Measurements from ENCODE around the gene UROC1.

The UROC1 gene

DNA sequence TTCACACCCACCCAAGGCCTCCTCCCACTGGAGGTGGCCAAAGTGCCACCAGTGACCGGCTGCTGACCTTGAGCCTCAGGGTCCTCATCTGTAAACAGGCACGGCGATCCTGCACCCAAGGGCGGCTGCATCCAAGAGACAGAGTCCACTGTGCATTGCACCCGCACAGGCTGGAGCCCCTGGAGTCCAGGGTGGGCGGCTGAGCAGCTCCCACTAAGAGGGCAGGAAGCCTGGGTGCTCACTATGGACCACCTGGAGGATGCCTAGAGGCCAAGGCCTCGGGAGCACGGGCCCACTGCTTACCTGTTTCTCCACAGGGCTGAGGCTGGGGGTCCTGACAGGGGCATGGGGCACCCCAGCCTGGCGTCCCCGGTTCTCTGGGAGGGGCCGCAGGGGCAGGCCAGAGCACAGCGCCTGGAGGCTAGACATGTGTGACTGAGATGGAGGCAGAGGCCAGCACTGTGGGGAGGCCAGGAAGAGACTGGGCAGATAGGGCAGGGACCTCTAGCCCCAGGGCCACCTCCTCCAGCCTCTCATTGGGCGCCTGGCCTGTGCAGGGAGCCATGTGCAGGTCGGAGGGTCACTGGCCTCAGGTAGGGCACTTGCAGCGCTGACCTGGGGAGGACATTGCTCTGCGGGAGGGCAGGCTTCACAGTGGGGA lies at the start of gene UROC1:
UROC1 (minus strand) TSS at position 483 of the 661 bp plus-strand sequence; CDS start at position 429, 54 bp downstream.
- DNase-seq = no peak

DNA sequence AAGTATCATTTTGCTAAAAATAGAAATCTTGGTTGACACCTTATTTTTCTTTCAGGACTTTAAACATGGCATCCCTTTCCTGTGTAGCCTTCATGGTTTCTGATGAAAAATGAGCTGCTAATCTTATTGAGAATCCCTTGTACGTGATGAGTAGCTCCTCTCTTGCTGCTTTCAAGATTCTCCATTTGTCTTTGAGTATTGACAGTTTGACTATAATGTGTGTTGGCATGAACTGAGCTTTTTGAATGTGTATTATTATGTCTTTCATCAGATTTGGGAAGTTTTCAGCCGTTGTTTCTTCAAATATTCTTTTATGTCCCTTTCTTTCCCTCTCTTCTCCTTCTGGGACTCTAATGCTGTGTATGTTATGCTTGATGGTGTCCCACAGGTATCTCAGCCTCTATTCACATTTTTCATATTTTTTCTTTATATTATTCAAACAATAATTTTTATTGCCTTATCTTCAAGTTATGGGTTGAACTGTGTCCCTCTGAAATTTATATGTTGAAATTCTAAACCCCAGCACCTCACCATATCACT lies 45.2 kb upstream of the UROC1 start:
- DNase-seq = no peak

DNA sequence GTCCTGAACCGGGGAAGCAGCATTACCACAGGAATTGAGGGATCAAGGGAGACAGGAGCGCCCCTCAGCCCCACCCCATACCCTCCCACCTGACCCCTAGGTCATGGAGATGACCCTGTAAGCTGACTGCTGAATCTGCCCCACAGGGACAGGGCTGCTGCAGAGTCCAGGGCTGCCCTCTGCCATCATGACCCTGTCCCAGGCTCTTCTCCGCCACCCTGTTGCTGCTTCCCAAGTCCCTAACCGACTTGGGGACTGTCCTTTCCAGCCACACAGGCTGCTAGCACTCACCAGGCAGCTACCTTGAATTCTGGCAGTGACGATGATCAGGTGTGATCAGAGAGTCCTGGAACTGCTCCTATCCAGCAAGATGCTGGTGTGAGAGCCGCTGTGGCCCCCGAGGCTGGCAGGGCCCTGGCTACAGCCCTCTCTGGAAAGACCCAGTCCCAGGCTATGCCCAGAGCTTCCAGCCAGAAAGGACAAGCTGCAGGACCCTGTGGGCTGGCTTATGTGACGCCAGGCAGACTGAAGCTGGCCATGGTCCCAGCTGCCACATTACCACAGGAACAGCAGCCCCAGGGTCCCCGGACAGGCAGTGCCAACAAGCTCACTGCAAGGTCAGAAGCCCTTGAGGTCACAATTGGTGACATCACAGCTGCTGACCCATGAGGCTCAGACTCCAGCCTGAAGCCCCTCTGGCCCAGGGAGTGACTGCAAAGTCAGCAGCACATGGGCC lies 40.9 kb upstream of the UROC1 start, which contains the start of gene C3orf22:
C3orf22 (minus strand) TSS at position 597 of the 736 bp plus-strand sequence. CDS start 5,542 bp downstream, outside the sequence.
- DNase-seq = no peak

DNA sequence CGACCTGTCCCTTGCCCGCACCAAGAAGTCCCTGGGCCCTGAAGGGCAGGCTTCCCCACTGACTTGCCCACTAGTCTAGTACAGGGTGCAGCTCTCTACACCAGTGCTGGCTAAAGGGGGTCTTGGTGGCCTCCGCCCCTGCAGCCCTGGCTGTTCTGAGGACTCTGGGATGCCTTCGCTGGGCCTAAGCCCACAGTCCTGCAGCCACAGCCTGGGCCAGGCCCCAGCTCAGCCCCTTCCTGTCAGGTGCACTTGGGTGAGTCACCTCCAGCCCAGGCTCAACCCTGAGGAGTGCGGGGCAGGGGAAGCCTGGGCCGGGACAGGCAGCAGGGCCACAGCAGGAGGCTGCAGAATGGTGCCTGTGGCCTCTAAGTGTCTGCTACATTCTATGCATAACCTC lies 40.2 kb upstream of the UROC1 start:
- DNase-seq = no peak

DNA sequence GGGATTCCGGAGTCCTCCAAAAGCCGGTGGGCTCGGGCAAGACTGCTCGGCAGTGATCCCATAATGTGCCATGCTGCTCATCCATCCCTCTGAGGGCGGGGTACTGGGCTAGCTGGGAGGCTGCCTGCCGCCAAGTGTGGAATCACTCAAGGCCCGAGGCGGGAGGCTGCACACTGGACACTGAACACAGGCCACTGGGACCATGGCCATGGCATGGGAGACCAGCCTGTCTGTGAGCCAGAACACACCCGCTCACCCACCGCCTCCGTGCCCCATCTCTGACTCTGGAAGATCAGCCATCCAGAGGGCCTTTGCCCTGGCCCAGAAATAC lies 39.8 kb upstream of the UROC1 start:
- DNase-seq = no peak

DNA sequence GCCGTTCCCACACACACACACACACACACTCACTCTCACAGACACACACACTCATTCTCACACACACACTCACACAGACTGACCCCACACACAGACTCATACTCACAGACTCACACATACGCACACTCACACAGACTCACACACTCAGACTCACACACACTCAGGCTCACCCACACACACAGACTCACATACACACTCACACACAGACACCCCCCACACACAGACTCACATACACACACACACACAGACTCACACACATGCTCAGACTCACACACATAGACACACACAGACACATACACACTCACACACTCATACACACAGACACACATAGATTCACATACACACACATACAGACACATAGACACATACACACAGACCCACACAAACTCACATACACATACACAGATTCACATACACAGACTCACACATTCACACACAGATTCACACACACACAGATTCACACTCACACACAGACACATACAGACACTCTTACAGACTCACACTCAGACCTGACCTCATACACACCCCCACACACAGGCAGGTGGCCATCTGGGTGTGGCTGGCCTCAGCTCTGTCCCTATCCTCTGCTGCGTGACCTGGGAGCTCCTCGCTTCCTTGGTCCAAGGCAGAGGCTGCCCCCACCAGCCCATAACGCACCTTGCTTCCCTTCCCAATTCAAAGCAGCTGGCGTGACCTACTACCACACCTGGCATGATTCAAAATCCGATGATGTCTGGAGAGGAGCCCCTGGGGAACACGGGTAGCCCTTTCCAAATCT lies 39.3 kb upstream of the UROC1 start:
- DNase-seq = no peak

DNA sequence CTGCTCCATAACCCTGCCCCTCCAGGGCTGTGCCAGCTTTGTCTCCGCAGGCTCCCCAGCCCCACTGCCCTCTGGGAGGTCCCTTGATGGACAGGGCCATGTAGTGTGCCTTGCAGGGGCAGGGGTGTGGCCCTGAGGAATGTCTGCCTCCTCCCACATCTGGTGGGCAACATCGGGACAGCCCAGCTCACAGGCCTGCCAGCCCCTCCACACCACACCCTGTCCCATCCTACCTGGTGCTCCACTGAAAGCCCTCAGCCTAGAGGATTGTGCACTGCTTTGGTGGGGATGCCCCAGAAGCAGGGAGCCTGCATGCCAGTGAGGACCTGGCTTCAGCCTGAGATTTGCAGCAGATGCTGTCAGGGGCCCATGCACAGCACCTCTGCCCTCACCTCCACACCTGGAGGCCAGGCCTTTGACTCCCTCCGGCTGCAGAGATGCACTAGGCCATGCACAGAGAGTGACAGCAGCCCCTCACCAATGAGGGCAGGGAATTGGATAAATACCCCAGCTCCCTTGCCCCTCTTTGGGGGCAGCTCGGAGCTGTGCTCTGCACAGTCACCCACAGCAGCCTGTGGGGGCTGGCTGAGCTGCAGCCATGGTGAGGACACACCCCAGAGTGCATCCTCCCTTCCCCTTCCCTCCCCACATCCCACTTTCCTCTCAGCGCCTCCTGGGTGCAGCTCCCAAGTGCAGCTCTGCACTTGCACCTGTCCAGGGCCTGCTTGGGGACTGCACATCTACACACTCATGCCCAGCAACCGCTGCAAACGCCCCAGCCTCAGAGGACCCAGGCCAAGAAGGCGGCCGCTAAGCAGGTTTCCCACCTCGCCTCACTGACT lies 38.4 kb upstream of the UROC1 start:
- no peak for DNase-seq

DNA sequence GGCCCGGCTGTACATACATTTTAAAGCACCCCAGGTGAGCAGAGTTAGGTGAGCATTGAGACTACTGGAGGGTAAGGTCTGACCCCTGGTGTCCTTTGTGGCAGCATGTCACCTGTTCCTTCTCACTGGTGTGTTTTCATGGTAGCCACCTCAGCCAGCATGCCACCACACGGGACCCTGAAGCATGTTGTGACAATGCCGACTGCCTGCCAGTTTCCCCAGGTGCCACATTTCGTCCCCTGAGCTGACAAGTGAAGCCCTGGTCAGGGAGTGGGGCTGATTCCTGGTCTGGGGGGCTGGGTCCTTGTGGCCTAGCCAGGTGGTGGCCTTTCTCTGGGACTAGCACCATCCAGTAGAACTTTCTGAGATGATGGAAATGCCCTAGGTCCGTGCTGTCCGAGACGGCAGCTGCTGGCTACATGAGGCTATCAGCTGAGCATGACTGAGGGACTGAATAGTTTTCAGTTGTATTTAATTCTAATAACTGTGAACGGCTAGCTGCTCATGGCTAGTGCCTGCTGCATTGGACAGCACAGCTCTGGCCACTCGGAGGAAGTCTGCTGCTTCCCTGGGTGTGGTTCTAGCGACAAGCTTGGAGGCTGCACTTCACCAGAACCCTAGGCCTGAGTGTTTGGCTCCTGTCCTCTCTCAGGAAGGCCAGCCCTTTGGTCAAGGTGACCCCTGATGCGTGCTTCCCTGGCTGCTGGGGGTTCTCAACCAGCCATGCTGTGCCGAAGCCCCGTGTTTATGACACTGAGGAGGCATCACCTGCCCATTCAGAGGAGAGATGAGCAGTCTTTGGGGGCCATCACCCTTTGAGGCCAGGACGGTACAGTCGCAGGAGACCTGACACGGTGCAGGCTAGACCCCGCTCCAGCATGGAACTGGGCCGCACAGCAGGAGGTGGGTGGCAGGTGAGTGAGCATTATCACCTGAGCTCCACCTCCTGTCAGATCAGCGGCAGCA lies 37.3 kb upstream of the UROC1 start:
- no peak for DNase-seq

DNA sequence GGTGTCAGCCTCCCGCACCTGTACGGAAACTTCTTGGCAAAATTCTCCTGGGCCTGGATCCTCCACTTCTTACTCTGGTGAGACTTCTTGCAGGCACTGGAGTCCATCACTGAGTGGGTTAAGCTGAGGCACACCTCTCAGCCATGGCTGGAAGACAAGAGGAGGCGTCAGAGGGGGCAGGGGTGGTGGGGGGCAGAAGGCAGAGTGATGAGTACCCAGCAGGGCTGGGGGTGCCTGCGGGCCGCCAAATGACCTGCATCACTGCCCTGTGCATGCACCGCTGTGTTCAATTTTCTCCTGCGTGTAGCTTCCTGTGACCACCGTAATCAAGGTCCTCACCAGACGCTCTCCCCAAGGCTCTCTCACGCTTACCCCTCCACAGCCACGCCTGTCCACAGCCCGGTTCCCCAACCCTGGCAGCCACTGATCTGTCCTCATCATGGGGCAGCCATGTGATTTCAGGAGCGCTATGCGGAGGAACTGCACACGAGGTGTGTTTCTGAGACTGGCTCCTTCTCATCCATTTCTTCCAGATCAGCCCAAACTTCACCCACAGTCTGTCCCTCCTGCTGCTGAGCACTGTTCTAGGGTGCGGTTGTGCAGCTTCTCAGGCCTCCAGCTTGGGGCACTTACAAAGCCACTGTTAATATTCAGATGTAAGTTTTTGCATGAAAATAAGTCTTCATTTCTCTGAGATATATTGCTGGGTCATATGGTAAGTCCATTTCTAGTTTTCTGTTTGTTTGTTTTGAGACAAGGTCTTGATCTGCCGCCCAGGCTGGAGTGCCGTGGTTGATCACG lies 35.9 kb upstream of the UROC1 start:
- no peak for DNase-seq

DNA sequence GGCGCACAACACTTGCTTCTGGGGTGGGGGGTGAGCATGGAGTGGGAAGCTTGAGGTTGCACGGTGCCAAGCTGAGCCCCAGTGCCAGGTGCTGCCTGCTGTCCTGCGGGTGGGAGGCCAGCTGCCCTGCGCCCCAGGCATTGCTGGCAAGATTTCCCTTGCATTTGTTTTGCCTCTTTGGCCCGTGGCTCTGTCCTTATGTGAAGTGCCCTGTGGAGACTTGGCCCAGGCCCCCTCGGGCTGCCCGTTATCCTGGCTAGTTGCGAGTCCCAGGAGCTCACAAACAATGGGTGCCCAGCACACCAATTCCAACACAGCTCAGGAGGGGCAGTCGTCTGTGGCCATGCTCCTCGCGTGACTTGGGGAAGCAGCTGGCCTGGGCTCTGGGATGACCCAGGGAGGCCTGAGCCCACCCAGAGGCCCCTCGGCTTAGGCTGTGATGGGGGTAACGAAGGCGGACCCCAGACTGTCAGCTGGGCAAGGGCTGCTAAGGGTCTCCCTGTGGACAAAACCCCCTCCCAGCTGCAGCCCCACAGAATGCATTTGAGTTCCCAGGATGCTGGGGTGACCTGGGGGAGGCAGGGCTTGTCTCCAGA lies 35.2 kb upstream of the UROC1 start:
- no peak for DNase-seq

DNA sequence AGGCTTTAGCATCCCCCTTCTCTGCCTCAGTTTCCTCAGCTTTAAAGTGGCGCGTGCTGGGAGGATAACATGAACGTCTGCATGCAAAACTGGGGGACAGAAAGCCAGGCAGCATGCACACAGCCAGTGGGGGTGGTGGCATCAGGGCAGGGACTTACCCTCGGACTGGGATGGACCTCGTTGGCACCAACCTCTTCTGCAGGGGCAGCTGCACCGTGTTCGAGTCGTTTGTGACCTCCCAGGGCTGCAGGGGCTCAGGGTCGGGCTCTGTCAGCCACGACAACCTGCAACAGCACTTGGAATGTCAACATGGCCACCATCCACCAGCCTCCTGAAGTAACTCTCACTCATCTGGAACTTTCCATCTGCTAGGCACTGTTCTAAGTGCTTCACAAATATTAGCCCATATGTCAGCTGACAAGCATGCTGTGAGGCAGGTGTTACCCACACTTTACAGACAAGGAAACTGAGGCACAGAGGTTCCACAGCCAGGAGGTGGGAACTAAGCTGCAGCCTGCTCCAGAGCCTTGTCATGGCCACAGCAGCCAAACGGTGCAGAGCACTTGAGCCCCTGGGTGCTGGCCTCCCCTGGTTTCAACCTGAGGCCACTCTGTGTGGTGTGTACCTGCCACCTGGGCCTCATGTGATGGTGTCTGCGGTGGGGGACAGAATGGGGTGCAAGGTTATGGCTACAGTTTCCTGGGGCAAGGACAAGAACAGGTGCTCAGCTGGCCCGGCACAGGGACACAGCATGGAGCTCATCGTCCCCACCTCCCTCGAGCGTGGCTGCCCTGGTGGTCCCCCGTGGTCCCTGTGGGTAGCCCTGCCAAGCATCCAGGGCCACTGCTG lies 34.5 kb upstream of the UROC1 start:
- no peak for DNase-seq

DNA sequence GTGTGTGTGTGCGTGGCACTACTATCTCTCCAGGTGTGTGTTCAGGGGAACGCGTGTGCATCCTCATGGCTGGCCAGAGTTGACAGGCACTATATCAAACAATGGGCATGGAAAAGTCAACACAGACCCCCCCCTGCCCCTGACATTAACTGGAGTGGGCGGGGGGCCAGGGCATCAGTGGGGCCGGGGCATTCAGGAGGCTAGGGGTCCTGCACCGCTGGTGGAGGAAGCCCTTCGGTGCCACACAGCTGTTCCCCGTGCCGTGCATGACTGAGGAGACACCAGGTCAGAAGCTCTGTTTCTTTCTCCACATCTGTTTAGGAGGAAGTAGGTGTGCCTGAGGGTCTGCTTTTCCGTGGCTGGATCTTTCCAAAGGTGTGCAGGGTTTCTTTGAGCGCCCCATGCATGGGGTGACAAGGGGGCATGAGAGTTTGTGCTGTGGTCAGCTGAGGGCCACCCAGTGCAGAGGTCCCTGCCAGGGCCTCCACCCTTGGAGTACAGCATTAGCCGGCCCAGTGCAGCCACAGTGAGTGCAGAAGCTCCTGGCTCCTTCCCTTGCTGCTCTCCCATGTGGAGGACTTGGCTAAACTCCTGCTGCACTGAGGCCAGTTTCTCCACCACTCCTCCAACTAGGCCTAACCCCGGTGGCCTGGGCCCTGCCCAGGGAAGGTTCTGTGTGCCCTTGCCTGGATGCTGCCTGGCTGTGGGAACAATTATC lies 33.7 kb upstream of the UROC1 start:
- DNase-seq = no peak

DNA sequence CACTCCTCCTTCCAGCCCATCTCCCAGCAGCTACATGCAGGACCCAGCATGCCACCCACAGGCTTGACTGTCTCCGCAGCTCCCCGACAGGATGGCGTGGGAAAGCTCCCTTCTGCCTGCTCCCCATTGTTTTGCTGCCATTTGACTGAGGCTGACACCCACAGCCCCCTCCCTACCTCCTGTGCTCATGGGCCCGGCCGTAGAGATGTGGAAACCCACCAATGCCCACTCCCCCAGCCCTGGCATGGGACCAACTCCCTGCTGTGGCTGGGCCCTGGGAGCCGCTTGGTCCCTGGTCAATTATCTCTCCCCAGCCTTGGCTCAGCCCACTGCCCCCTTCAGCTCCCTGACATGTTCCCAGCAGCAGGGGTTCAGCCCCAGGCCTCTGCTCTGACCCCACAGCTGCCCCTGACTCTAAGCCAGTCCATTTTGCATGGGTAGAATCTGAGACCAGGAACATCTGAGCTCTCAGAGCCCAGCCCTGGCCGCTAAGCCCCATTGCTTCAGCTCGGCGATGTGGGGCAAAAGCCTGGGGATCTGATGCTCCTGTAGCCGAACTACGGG lies 33.0 kb upstream of the UROC1 start:
- DNase-seq = no peak

DNA sequence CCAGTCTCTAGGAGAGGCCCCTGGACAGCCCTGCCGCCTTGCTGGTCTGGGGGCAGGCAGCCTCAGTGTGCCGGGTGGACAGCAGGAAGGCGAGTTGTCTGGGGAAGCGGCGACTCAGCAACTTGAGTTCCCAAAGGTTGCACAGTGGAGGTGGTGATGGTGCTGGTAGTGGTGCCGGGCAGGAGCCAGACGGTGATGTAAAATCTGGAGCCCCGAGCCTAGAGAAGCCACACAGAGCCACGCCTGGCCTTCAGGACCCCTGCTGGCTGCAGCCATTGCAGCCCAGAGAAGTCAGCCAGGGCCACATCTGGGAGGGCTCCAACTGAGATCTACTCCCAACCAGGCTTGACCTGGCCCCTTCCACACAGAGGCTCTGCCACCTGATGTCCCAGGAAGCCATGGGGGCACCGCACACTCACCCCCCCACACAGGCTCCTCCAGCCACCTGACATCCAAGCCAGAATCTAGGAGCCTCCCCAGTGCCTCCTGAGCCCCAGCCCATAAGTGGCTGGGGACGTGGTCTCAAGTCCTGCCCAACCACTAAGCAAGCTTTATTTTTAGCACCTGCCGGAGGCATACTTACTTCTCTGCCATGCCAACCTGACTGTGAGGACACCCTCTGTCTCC lies 32.4 kb upstream of the UROC1 start:
- DNase-seq = no peak

DNA sequence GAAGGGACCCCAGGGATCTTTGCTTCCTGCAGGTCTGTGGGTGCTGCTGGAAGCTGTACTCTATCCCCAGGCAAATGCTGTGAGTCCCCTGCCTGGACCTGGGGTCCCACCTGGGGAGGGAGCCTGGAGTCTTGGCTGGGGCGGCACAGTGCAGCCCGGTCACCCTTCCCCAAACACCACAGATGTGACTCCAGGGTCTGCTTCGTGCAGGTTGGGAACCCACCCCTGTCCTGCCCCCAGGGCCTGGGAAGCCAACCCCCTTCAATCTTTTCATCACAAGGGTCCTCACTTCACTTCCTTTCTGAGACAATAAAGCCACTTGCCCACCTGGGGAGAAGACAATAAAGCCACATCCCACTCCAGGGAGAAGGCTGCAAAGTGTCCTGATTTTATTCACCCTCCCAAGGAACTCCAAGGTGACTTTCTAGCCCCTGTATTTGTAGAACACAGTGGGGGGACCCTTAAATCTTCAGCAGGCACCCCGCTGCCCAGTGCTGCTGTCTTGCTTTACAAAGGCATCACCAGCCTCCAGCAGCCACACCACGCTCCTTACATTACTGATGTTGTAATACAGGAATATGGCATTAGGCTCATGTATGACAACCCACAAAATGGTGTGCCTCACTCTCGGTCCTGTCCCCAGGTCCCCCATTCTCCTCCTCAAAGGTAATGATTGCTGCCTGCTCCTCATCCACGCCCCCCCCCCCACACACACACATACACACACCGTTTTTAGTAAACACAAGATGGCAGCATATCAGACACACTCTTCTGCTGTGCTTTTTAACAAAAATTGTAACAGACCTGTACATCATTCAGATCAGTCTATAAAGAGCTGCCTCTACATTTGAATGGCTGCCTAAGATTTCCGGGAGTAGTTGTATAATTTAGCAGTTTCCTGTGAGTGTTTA lies 31.2 kb upstream of the UROC1 start:
- DNase-seq = no peak

DNA sequence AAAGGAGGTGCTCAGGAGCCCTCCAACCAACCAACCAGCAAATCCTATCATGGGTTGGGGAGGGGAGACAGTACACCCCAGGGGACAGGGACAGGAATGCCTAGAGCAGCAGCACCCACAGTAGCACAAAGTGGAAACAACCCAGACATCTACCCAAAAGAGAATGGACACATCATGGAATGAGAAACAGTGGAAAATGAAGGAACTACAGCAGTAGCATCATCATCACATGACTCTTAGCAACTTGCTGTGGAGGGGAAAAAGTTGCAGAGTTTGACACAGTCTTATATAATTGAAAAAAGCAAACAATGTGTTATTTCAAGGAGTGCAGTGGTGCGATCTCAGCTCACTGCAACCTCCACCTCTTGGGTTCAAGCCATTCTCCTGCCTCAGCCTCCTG lies 30.1 kb upstream of the UROC1 start:
- DNase-seq = no peak

All from activated CD4-positive, CD25-positive, alpha-beta regulatory T cell treated with anti-CD3 and anti-CD28 coated beads, Interleukin-2, amount 50 U/mL, for 72 hours (primary cell).